Subcutaneous adipose tissue (tissue), 4 donors: ENCODE data around the gene CDK14. TPM values are rescaled to one million over a fixed set of nuclear protein-coding genes. Genes with fewer than 3 reads are reported as not detected.

ENCODE experiments used
- total RNA-seq, 4 donors: library from RNA; depleted of rRNA; stranded (reverse); fragments of >200 nt; gene quantifications; one replicate each; pipeline ENCODE4 v1.1.0, GENCODE V29; 2016
- TF ChIP-seq, protein P1 (sequence below): fragments of 450-650 bp; IDR thresholded peaks from one replicate; pipeline ENCODE4 v1.5.1; 2016; ENCODE audit warnings: low read depth, mild to moderate bottlenecking, control low read depth, antibody characterized with exemption, moderate library complexity

The CDK14 gene
- total RNA-seq, 4 donors from 2014 or later = 13.4 to 42.4 (median 24.7) TPM

DNA sequence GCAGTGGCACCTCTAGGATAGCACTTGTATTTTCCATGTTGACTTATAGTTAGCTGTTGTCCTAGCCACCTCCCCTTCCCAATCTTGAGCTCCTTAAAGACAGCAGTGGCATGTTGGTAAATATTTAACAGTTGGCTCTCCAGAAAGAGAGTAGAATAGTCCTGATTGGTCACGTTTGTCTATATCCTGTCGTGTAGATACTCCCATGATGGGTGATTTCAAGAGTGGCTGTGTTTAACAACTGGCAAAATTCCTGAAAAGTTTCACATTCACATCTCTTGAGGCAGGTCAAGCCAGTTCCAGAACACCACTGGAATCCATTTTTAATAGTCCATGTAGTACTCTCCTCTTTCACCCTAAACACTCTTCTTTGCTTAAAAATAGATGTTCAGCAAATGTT, 599.9 kb downstream of the CDK14 start:
- TF ChIP-seq, protein P1, sequence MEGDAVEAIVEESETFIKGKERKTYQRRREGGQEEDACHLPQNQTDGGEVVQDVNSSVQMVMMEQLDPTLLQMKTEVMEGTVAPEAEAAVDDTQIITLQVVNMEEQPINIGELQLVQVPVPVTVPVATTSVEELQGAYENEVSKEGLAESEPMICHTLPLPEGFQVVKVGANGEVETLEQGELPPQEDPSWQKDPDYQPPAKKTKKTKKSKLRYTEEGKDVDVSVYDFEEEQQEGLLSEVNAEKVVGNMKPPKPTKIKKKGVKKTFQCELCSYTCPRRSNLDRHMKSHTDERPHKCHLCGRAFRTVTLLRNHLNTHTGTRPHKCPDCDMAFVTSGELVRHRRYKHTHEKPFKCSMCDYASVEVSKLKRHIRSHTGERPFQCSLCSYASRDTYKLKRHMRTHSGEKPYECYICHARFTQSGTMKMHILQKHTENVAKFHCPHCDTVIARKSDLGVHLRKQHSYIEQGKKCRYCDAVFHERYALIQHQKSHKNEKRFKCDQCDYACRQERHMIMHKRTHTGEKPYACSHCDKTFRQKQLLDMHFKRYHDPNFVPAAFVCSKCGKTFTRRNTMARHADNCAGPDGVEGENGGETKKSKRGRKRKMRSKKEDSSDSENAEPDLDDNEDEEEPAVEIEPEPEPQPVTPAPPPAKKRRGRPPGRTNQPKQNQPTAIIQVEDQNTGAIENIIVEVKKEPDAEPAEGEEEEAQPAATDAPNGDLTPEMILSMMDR = no peak

DNA sequence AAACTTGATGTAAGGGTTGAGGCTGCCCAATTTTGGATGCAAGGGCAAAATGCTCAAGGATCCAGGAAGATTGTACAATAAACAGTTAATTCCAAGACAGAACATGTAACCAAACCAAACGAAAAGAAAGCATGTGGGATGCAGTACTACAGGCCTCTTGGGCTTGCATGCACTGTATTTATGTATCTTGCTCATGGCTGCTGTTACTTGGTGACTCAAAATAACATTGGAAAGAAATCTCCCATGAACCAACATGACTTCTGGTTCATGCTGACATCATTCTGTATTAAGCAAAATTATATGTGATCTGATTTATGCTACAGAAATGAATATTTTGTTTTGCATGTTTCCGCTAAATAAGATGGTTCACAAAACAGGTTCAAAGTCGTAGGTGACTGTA, 602.2 kb downstream of the CDK14 start:
- TF ChIP-seq, protein P1 = no peak

DNA sequence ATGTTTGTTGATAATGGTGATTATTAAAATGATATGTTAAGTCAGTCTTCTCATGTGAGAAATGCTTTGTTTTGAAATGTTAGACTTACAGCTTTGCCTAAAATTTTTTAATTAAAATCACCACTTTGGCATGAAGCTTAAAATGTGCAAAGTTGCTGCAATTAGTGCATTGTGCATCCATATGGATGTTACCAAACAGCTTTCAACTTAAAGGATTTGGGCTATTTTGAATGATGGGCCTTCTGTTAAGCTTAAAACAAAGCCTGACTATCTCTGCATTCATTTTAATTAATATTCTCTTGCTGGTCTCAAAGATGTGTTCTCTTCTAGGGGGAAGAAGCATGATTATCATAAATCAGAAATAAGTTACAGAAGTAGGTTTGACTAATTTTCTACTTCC, 603.5 kb downstream of the CDK14 start:
- TF ChIP-seq, protein P1 = no peak

DNA sequence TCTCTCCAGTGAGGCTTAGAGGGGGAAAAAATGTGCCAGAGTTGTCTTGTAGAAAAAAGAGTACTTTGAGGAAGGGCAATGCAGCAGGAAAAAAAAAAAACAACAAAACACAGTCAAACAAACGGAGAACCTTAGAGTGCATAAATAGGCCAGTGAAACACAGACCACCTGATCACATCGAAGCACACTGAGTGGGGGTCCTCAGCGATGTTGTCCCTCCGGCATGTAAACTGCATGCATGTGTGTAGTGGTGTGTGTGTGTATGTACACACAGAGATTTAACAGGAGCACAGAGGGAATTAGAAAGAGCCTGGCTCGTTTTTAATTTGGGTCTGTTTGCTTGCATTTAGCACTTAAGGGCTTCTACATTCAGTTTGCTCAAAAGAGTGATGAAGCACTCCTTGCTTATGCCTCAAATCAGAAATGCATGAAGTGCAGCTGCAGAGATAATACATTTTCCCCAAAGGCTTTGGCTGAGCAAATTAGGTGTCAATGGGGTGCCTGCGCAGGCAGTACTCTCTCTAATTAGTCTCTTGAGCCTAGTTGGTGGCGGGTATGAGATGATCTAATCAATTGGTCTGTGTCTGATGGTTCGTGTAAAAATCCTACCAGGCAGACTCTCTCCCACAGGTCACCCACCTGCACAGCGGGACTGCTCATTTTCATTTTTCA, 605.5 kb downstream of the CDK14 start:
- TF ChIP-seq, protein P1 = no peak

DNA sequence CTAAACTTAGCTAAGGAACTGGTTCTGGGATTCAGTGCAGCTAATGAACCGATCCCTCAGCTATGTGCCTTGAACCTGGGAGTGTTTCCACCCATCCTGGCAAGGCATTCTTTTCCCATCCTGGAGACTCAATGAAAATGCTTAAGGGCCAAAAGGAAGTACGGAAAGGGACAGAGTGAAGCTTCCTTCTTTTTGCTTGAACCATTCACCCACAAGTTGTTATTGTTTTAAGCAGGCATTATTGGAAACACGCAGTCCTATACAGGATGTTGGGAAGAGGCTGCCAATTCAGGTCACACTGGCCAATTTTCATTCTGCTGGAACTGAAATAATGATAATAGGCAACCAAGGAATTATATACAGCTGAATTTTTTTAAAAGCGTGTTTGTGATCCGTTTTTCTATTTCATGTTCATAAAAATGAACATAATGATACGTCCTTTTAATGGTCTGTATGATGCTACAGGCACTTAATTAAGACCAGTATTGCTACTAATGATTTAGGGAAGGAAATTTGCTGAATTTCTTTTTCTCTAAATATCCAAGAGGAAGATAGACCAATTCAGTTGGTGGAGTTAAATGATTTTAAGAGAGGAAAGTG, 610.3 kb downstream of the CDK14 start:
- TF ChIP-seq, protein P1 = no peak

DNA sequence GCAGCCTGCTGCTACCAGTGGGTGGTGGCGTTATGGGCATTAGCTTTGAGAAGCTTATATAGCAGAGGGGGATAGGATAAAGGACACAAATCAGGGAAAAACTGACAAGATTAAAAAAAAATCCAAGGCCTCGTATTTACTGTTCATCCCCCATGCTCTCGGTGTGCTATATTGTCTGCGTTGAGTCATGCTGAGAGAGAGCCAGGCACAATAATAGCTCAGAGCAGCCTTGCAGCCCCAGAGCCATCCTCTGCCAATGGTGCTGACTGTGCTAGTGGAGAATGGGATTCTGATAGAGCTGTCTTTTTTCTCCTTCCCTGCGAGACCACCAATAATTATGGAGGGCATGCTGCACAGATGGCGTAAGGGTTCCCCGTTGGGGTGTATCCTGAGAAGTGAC, 616.5 kb downstream of the CDK14 start:
- TF ChIP-seq, protein P1 = no peak

DNA sequence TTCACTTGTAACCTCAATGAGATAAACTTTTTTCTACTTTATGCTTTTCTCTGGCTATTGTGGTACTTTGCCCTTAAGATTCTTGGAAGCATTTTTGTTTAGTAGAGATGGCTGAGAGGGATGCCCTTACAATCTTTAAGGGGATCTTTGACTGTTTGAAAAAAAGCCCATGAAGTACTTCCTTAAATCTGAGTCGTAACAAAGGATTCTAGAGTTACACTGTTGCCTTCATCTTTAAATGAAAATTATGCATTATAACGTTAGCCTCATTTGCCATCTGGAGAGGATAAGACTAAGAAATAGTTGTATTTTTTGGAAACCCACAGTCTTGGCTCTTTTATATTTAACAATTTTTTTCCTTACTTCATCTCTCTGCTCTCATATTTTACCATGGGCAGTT, 630.3 kb downstream of the CDK14 start:
- TF ChIP-seq, protein P1 = no peak
